GM21360 (cell line): Measurements from ENCODE around the gene HSPA8.
"Not testable (repeated sequence)": the region's sequence is repeated elsewhere in the genome, so short reads cannot be mapped to it uniquely, and the experiment has no call there.

Source experiments
- ATAC-seq: cut with Tn5 transposase; IDR thresholded peaks from one replicate; pipeline ENCODE4 v1.9.1; 2021; ENCODE audit warnings: mild to moderate bottlenecking, moderate library complexity; ENCODE audit not compliant: unreplicated experiment

Gene HSPA8

GRCh38 chr11:123061403-123062157 lies at the start of gene HSPA8:
Gene HSPA8, minus strand, starts transcription at chr11:123062136. Its CDS starts 812 bp downstream, at chr11:123061324.
- peak; percentile 9 for ATAC-seq

- ATAC-seq: no peak
Measured at GRCh38 chr11:123111465-123111864, 49.5 kb upstream of the HSPA8 start.

- no peak for ATAC-seq
Measured at GRCh38 chr11:123110397-123110796, 48.5 kb upstream of the HSPA8 start.

- ATAC-seq: no peak
Measured at GRCh38 chr11:123107945-123108495, 46.1 kb upstream of the HSPA8 start.

- ATAC-seq: no peak
Measured at GRCh38 chr11:123104697-123105096, 42.8 kb upstream of the HSPA8 start.

GRCh38 chr11:123103326-123103980 lies 41.5 kb upstream of the HSPA8 start:
- ATAC-seq: no peak

GRCh38 chr11:123100379-123101085 lies 38.6 kb upstream of the HSPA8 start:
- no peak for ATAC-seq

- no peak for ATAC-seq
Measured at GRCh38 chr11:123098990-123099389, 37.1 kb upstream of the HSPA8 start.

- ATAC-seq: no peak
Measured at GRCh38 chr11:123093739-123094138, 31.8 kb upstream of the HSPA8 start.

GRCh38 chr11:123091506-123091905 lies 29.6 kb upstream of the HSPA8 start:
- ATAC-seq: no peak

- not testable (repeated sequence) for ATAC-seq
Measured at GRCh38 chr11:123090168-123090567, 28.2 kb upstream of the HSPA8 start.

- ATAC-seq: not testable (repeated sequence)
Measured at GRCh38 chr11:123088896-123089295, 27.0 kb upstream of the HSPA8 start.

- peak; percentile 93 for ATAC-seq
Measured at GRCh38 chr11:123087657-123088056, 25.7 kb upstream of the HSPA8 start.

GRCh38 chr11:123086305-123086704 lies 24.4 kb upstream of the HSPA8 start:
- ATAC-seq: no peak

GRCh38 chr11:123085497-123085896 lies 23.6 kb upstream of the HSPA8 start:
- ATAC-seq: no peak

GRCh38 chr11:123084454-123084853 lies 22.5 kb upstream of the HSPA8 start:
- no peak for ATAC-seq

GRCh38 chr11:123083623-123084029 lies 21.7 kb upstream of the HSPA8 start:
- no peak for ATAC-seq

- ATAC-seq: no peak
Measured at GRCh38 chr11:123082977-123083376, 21.0 kb upstream of the HSPA8 start.

- no peak for ATAC-seq
Measured at GRCh38 chr11:123080015-123080414, 18.1 kb upstream of the HSPA8 start.

- no peak for ATAC-seq
Measured at GRCh38 chr11:123076484-123076883, 14.5 kb upstream of the HSPA8 start.

GRCh38 chr11:123073343-123074057 lies 11.6 kb upstream of the HSPA8 start:
- ATAC-seq: no peak
